T follicular helper cell (primary cell): Measurements from ENCODE around the gene THRSP.
A peak's percentile ranks its signal among the peaks of the same experiment; 100 is the strongest.
"Not testable (repeated sequence)": the region's sequence is repeated elsewhere in the genome, so short reads cannot be mapped to it uniquely, and the experiment has no call there.

ENCODE experiments used
- DNase-seq: peaks from one replicate; pipeline ENCODE4 v3.0.0-alpha.2; 2020; ENCODE audit warnings: low read depth

THRSP gene

DNA sequence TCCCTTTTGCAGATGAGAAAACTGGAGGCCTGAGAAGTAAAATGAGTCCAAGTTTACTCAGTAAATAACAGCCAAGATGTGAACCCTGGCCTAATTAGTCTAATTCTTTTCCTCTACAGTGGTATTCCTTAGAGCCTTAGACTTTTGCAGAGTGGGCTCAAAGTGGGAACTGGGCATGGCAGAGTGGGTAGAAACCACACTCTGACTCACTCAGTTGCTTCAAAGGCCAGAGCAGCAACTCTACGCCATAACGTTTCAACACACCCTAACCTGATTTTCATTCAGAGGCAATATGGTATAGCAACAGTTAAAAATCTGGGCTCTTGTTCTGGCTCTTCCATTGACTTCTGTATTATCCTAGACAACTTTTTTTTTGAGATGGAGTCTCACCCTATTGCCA is 2.8 kb downstream of the THRSP start:
- DNase-seq = no peak

DNA sequence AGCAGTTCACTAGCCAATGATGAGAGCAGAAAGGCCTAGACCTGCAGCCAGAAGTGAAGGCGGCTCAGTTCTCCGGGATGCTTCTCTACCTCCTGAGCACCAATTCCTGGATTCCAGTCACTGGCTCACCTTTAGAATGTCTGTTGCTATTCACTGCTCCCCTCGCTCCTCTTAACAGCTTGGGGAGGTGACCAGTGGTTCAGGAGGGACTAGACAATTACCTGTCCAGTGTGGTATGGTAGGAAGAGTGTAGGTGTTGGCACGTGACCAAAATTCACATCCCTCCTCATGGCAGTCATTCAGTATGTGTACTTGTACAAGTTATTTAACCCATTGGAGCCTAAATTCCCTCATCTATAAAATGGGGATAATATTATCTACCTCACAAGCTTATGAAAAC is 4.0 kb downstream of the THRSP start:
- DNase-seq = no peak

DNA sequence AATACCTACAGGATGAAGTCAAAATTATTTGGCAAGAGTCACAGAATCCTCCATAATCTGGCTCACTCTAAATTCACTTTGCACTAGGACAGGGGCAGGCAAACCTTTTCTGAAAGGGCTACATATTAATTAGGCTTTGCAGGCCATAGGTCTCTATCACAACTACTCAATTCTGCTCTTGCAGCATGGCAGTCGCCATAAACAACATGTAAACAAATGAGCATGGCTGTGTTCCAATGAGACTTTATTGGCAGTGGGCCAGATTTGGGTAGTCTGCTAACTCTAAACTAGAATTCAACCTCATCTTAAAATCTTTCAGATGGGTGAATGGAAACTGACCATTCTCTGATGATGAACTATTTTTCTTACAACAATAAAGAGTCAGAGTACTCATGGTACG is 5.8 kb downstream of the THRSP start:
- DNase-seq = no peak

DNA sequence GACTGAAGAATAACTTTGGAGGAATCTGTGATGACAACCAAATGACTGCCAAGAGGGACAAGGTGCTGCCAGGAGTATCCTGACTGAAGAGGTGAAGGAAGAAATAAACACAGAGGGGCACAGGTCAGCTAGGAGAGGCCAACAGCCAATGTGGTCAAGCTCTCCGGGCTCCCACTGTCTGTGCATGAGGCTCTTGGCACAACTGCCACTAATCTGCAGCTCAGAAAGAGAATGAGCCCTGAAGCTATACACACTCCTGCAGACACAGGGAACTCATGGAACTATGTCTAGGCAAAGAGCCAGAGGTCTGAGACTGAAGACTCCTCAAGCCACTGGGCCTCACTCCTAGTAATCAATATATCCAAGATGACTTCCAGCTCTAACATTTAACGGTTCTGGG is 7.0 kb downstream of the THRSP start:
- no peak for DNase-seq

DNA sequence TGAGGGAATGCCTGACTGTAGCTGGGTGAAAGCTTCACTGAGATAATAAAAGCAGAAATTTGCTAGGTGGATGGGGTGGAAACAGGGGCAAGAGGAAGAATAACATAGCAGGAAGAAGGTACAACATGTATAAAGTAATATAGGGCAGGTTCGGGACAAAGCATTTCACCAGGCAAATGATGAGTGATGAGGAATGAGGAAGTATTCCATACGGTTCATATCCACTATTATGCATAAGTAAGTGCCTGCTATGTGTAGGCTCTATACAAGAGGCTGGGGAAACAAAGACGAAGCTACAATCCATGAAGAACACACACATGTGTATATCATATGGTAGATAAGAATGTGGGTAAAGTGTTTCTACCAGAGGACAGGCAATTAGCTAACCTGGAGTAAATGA is 8.1 kb downstream of the THRSP start:
- no peak for DNase-seq

DNA sequence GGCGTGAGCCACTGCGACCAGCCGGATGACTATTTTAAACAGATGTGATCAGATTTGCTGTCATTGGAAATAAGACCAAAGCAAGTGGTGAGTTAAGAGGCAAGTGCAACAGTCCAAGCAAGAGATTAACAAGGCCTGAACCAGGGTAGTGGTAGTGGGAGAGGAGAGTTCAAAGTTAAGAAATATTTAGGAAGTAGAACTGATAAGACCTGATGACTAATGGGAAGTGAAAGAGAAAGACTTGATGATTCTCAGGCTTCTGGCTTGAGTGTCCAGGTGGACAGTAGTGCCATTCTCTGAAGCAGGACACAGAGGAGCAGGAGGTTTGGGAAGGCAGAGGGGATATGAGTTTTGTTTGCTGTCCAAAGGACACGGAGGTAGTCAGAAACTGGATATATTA is 8.8 kb downstream of the THRSP start:
- no peak for DNase-seq

DNA sequence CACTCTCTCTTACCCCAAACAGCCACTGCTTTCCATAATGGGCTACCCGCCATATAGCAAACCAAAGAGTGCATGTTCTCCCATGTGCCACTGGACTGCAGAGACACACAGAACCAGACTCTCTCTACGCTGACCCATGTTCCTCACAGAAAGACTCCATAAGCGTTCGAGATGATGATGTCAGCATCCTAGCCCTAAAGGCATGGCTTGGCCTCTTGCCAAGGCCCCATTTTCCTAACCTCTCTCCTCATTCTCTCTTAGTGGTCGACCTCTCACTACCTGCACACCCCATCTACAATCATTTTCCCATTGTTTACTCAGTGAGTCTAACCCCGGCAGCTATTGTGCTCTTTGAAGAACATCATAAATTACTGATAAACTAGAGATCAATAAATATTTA is 11.1 kb downstream of the THRSP start:
- DNase-seq = no peak

DNA sequence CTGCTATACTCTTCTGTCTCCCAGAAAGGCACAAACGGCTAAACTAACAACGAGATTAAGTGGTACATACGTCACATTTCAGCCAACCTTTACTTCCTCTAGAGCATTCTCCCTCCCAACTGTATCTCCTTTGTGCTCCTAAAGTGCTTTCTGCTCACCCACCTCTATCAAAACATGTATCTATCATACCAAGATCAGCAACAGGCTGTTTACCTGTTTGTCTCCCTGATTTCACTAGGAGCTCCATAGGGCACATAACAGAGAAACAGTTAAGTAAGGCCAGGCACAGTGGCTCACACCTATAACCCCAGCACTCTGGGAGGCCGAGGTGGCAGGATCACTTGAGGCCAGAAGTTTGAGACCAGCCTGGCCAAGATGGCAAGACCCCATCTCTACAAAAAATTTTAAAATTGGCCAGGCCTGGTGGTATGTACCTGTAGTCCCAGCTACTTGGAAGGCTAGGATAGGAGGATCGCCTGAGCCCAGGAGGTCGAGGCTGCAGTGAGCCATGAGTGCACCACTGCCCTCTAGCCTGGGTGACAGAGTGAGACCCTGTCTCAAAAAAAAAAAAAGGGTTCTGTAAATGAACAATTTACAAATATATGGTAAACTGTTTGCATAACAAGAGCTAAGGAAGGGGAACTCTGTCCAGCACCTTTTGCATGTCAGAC is 13.2 kb downstream of the THRSP start:
- no peak for DNase-seq

DNA sequence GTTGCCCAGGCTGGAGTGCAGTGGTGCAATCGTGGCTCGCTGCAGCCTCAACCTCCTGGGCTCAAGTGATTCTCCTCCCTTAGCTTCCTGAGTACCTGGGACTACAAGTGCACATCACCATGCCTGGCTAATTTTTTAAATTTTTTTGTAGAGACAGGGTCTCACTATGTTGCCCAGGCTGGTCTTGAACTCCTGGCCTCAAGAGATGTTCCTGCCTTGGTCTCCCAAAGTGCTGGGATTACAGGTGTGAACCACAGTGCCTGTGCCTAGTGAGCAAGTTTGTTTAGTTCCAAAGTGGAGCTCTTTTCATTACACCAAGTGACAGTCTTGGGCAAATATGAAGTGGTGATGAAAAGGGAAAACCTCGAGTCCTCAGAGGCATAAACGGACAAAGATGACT is 13.9 kb downstream of the THRSP start:
- not testable (repeated sequence) for DNase-seq

DNA sequence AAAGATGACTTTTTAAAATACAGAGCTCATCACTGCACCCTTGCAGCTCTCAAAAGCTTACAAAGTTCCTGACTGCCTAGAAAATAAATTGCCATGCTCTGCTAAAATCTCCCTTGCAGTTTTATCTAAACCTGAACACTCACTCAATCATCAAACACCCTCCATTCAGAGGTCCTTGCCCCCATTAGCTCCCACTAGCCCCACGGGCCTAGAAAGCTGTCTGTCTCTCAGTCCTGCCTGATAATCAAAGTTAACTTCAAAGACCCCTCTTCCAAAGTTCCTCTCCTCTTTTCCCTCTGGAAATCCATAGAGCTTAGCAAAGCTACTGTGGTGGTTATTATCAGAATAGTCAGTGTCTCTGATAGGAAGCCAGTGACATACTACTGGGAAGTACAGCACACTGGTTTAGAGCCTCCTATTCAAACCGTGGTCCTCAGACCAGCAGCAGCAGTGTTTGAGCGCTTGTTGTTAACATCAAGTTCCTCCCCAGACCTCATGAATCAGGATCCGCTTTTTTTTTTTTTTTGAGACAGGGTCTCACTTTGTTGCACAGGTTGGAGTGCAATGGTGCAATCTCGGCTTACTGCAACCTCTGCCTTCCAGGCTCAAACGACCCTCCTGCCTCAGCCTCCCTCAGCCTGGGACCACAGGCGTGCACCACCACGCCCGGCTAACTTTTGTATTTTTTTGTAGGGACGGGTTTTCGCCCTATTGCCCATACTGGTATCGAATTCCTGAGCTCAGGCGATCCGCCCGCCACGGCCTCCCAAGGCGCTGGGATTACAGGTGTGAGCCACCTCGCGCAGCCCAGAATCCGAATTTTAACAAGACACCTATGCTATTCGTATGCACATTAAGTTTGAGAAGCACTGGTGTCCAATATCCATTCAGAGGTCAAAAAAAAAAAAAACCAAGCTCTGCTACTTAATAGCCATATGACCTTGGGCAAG is 14.8 kb downstream of the THRSP start:
- DNase-seq = no peak

DNA sequence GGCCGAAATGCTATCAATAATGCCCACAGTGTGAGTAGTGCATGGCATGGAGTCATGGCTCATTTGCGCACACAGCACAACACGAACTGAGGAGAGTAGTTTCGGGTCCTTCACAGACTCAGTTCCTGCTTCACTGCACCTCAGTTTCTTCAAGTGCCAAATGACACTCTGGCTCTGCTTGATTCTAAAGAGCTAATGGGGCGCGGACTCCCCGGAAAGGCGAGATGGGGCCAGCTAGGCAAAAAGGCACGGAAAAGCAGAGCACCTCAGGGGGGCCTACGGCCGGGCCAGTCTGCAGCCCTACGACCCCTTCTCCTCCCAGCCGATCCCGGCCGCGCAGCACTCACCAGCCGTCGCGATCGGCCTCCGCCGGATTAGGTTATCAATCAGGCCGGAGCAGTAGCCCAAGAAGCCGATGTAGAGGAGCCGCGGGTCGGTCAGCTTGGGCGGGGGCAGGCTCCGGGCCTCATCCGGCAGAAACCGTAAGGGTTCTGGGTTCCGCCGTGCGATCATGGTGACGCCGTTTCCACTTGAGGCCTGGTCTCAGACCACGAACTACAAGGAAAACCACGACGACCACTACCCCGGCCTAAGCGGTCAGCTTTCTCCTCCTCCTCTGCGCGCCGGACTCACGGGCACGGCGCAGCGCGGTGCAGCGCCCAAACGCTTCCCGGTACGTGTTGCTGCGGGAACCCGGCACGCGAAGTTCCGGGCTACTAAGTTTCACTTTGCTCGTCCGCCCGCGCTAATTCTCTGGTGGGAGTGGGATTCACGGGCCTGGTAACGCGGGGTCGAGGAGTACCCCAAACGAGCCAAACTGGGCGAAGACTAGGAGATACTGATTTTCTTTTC is 15.8 kb downstream of the THRSP start, which contains the start of gene NDUFC2:
NDUFC2 (minus strand) TSS at position 631 of the 852 bp plus-strand sequence; CDS start at position 513, 118 bp downstream.
- peak; percentile 35 for DNase-seq

DNA sequence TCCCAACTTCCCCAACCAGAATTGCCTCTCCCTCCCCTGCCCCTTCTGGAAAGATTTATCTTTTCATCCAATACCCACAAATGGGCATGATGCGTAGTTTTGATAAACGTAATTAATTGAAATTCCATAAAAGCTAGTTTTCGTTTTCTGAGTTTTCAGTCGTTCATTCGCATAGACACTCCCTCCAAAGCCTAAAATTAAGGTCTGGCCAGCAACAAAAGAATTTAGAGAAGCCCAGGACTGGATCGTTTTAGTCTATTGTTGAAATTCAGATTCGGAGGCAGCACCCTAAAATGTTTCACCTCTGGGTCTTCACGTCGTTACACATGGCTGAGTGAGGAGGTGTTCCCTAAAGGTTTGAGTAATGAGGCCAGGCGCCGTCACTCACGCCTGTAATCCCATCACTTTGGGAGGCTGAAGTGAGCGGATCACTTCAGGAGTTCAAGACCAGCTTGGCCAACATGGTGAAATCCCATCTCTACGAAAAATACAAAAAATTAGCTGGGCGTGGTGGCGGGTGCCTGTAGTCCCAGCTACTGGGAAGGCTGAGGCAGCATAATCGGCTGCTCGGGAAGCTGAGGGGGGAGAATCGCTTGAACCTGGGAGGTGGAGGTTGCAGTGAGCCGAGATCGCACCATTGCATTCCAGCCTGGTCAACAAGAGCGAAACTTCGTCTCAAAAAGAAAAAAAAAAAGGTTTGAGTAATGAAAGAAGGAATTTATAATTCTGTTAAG is 16.6 kb downstream of the THRSP start:
- no peak for DNase-seq

DNA sequence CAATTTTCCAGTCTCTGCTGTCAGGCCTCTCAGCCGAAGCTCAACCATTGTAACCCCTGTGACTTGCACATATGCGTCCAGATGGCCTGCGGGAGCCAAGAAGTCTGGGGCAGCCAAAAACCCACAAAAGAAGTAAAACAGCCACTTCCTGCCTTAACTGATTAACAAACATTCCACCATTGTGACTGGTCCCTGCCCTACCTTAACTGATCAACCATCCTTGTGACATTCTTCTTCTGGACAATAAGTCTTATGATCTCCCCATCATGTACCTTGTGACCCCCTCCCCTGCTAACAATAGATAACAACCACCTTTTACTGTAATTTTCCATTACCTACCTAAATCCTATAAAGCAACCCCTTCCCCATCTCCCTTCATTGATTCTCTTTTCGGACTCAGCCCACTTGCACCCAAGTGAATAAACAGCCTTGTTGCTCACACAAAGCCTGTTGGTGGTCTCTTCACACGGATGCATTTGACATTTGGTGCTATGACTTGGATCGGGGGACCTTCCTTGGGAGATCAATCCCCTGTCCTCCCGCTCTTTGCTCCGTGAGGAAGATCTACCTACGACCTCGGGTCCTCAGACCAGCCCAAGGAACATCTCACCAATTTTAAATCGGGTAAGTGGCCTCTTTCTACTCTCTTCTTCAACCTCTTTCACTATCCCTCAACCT is 17.3 kb downstream of the THRSP start:
- DNase-seq = no peak

DNA sequence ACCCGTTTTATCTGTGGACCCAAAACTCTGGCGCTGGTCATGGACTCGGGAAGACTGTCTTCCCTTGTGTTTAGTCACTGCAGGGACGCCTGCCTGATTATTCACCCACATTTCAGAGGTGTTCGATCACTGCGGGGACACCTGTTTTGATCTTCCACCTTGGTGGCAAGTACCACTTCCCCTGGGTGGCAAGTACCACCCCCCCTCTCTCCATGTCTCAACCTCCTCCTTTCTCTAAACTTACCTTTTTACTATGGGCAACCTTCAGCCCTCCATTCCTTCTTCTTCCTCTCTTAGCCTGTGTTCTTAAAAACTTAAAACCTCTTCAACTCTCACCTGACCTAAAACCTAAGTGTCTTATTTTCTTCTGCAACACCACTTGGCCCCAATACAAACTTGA is 17.9 kb downstream of the THRSP start:
- no peak for DNase-seq

DNA sequence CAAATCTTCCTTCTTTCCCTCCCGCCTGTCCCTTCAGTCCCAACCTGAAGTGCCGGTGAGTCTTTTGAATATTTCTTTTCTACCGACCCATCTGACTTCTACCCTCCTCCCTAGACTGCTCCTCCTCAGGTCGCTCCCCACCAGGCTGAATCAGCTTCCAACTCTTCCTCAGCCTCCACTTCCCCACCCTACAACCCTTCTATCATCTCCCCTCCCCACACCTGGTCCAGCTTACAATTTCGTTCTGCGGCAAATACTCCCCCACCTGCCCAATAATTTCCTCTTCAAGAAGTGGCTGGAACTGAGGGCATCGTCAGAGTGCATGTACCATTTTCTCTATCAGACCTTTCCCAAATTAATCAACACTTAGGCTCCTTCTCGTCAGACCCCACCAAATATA is 18.5 kb downstream of the THRSP start:
- DNase-seq = no peak

DNA sequence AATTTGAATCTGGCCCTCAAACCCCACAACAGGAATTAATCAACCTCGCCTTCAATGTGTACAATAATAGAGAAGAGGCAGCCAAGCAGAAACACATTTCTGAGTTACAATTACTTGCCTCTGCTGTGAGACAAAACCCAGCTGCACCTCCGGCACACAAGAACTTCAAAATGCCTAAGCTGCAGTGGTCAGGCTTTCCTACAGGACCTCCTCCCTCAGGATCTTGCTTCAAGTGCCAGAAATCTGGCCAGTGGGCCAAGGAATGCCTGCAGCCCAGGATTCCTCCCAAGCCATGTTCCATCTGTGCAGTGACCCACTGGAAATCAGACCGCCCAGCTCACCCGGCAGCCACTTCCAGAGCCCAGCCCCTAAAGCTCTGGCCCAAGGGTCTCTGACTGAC is 19.4 kb downstream of the THRSP start:
- DNase-seq = no peak

DNA sequence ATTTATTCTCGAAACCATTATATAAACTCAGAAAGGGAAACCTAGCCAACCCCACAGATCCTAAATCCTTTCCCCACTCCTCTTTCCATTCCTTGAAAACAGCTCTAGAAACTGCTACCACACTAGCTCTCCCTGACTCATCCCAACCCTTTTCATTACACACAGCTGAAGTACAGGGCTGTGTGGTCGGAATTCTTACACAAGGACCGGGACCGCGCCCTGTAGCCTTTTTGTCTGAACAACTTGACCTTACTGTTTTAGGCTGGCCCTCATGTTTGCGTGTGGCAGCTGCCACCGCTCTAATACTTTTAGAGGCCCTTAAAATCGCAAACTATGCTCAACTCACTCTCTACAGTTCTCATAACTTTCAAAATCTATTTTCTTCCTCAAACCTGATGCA is 20.8 kb downstream of the THRSP start:
- not testable (repeated sequence) for DNase-seq

DNA sequence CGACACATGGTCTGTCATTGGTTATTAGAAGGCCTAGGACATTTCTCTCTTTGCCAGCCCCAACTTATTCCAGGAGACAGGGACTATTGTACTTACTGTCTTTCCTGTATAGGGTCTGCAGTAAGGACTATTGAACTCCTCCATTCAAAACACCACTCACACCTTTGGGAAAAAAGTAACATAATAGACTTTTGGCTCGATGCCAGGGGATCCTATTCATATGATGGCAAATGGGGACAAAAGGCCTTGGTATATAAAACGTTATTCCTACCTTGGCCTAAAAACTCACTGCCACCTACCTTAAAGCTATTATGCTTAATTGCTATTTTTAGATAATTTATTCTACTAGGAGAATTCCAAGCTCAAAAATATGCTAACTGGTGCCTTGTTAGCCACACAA is 22.3 kb downstream of the THRSP start:
- no peak for DNase-seq

DNA sequence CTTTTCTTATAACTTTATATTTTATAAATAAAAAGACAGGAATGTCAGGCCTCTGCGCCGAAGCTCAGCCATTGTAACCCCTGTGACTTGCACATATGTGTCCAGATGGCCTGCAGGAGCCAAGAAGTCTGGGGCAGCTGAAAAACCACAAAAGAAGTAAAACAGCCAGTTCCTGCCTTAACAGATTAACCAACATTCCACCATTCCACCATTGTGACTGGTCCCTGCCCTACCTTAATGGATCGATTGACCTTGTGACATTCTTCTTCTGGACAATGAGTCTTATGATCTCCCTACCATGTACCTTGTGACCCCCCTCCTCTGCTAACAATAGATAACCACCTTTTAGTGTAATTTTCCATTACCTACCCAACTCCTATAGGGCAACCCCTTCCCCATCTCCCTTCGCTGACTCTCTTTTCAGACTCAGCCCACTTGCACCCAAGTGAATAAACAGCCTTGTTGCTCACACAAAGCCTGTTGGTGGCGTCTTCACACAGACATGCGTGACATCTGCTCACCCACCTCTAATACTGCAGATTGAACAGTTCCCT is 22.9 kb downstream of the THRSP start:
- not testable (repeated sequence) for DNase-seq

DNA sequence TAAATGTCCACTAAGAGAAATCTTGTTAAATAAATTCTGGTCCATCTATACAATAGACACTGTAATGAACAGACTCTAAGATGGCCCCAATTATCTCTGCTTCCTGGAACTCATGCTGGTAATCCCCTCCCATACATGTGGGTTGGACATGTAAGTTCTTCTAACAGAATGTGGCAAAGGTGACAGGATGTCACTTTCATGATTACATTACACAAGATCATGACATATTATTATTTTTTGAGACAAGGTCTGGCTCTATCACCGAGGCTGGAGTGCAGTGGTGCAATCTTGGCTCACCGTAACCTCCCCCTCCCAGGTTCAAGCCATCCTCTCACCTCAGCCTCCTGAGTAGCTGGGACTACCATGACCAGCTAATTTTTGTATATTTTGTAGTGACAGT is 30.6 kb downstream of the THRSP start:
- DNase-seq = no peak
